B cell (primary cell): ENCODE measurements around the gene TMEM236. TPM values are rescaled to one million over a fixed set of nuclear protein-coding genes. Genes with fewer than 3 reads are reported as not detected.

Experiments used
- ATAC-seq: fragments of 200-7000 bp; cut with Tn5 transposase; one replicate; pipeline ENCODE4 v1.10.0; 2021; ENCODE audit warnings: low read depth, mild to moderate bottlenecking, moderate number of reproducible peaks, moderate library complexity
- CTCF ChIA-PET: fragments of 350-600 bp; sonication (Branson Sonifier 250); formaldehyde crosslinking; loops from one replicate; lab custom pipeline; 2021; ENCODE audit warnings: antibody characterized with exemption, inconsistent platforms; lab: Charles Lee
- POLR2A ChIA-PET: fragments of 350-600 bp; sonication (Branson Sonifier 250); formaldehyde crosslinking; loops from one replicate; lab custom pipeline; 2021; ENCODE audit warnings: antibody characterized with exemption; lab: Charles Lee
- DNase-seq: peaks from one replicate; pipeline ENCODE4 v3.0.0; 2013
- H2AFZ ChIP-seq: 2 replicates; pipeline ENCODE4 v1.6.1; 2012; ENCODE audit warnings: mild to moderate bottlenecking, low read depth, low read length; ENCODE audit not compliant: insufficient read depth, poor library complexity, severe bottlenecking
- H3K27ac ChIP-seq, 2 donors: 1 replicate in 1 of 2; 2 replicates in 1 of 2; pipeline ENCODE4 v1.5.1; 2012 to 2013; ENCODE audit warnings: low read length in 2 of 2, mild to moderate bottlenecking in 2 of 2, moderate library complexity in 1 of 2
- H3K27me3 ChIP-seq, 4 experiments: fragments of 200-600 bp in 1 of 4; sonication (generic) in 1 of 4; replicated peaks in 1 of 4; 1 replicate in 2 of 4; 2 replicates in 2 of 4; pipeline versions ENCODE4 v1.6.1 to v1.7.0; 2013 to 2016; ENCODE audit warnings: low read length in 3 of 4, mild to moderate bottlenecking in 2 of 4, mixed read lengths in 1 of 4, moderate library complexity in 1 of 4; ENCODE audit not compliant: insufficient read depth in 4 of 4, control insufficient read depth in 3 of 4; ENCODE audit errors: control extremely low read depth in 1 of 4
- H3K36me3 ChIP-seq, 2 experiments: replicated peaks in 1 of 2; 1 replicate in 1 of 2; 2 replicates in 1 of 2; pipeline versions ENCODE4 v1.6.1 to v1.7.1; 2013; ENCODE audit warnings: low read length in 1 of 2; ENCODE audit not compliant: insufficient read depth in 2 of 2, control insufficient read depth in 1 of 2; ENCODE audit errors: control extremely low read depth in 1 of 2, extremely low read depth in 1 of 2
- H3K4me1 ChIP-seq, 2 donors: fragments of 200-600 bp in 1 of 2; sonication (generic) in 1 of 2; 1 replicate in 1 of 2; 2 replicates in 1 of 2; pipeline versions ENCODE4 v1.5.1 to v1.6.1; 2013 to 2017; ENCODE audit warnings: low read length in 2 of 2; ENCODE audit not compliant: control insufficient read depth in 2 of 2, insufficient read depth in 2 of 2
- H3K4me2 ChIP-seq: replicated peaks from 2 replicates; pipeline ENCODE3; 2012; ENCODE audit warnings: mild to moderate bottlenecking, low read depth, low read length; ENCODE audit not compliant: poor library complexity, severe bottlenecking
- H3K4me3 ChIP-seq, 5 experiments: fragments of 200-600 bp in 1 of 5; sonication (generic) in 1 of 5; 1 replicate in 3 of 5; 2 replicates in 2 of 5; pipeline versions ENCODE4 v1.5.1 to v1.7.0; 2011 to 2016; ENCODE audit warnings: low read length in 4 of 5, mild to moderate bottlenecking in 4 of 5, low read depth in 2 of 5, control low read depth in 1 of 5, moderate library complexity in 1 of 5; ENCODE audit not compliant: insufficient read depth in 1 of 5; ENCODE audit errors: control extremely low read depth in 1 of 5, extremely low read depth in 1 of 5
- H3K79me2 ChIP-seq: fragments of 200-600 bp; sonication (generic); one replicate; pipeline ENCODE4 v1.6.0; 2016; ENCODE audit warnings: low read length; ENCODE audit not compliant: control insufficient read depth, insufficient read depth
- H3K9ac ChIP-seq: fragments of 200-600 bp; sonication (generic); 2 replicates; pipeline ENCODE4 v1.6.1; 2017; ENCODE audit warnings: mild to moderate bottlenecking, low read length, moderate library complexity
- H3K9me3 ChIP-seq, 3 donors: one replicate each; pipeline versions ENCODE4 v1.6.1 to v1.7.1; 2013; ENCODE audit warnings: low read length in 2 of 3; ENCODE audit not compliant: control insufficient read depth in 2 of 3, insufficient read depth in 1 of 3; ENCODE audit errors: control extremely low read depth in 1 of 3
- H4K20me1 ChIP-seq: 2 replicates; pipeline ENCODE4 v1.6.0; 2012; ENCODE audit warnings: mild to moderate bottlenecking, low read length; ENCODE audit not compliant: insufficient read depth, control insufficient read depth, poor library complexity, severe bottlenecking
- H3K27ac Mint-ChIP-seq: one replicate; pipeline ENCODE4 v1.8.0; 2021; ENCODE audit warnings: mixed read lengths
- H3K27me3 Mint-ChIP-seq: one replicate; pipeline ENCODE4 v1.8.0; 2021; ENCODE audit warnings: mixed read lengths
- H3K4me1 Mint-ChIP-seq: one replicate; pipeline ENCODE4 v1.8.0; 2021; ENCODE audit warnings: mixed read lengths
- H3K4me3 Mint-ChIP-seq: one replicate; pipeline ENCODE4 v1.8.0; 2021; ENCODE audit warnings: mixed read lengths
- H3K9me3 Mint-ChIP-seq: one replicate; pipeline ENCODE4 v1.8.0; 2022; ENCODE audit warnings: mixed read lengths; ENCODE audit not compliant: insufficient read depth
- CTCF ChIP-seq: fragments of 200-600 bp; IDR thresholded peaks from one replicate; pipeline ENCODE4 v1.8.0; 2022; ENCODE audit warnings: antibody characterized with exemption, mild to moderate bottlenecking
- EZH2 ChIP-seq: IDR thresholded peaks from 2 replicates; pipeline ENCODE4 v1.6.1; 2012; ENCODE audit warnings: borderline replicate concordance, low read depth, mild to moderate bottlenecking, moderate library complexity, low read length; ENCODE audit not compliant: insufficient read depth, poor library complexity, severe bottlenecking
- WGBS: methylation state at CpG from one replicate; pipeline ENCODE4 v1.1.5; 2013; ENCODE audit warnings: missing lambda C conversion rate; ENCODE audit not compliant: insufficient coverage; 5-methylcytosine and 5-hydroxymethylcytosine counted together
- intact Hi-C: fragments of 100-400 bp; cut with micrococcal nuclease; formaldehyde crosslinking; loops from one replicate; pipeline ENCODE4 v1.10.0; 2022
- polyA plus RNA-seq: library from polyadenylated mRNA; depleted of rRNA; stranded (reverse); fragments of >200 nt; gene quantifications from 2 replicates; pipeline ENCODE4 v1.2.3, GENCODE V29; 2012
- total RNA-seq, 2 donors: library from RNA; stranded (reverse); fragments of 120-200 nt in 1 of 2; gene quantifications; 1 replicate in 1 of 2; 2 replicates in 1 of 2; pipeline versions ENCODE4 v1.2.3 to v1.2.4, GENCODE V29; 2013 to 2022

Gene TMEM236
- total and polyA plus RNA-seq, 2 donors (not counting 1 experiment from before 2014, with no cell fraction given): 0.09 to 0.27 TPM

GRCh38 chr10:17805330-17805729, 53.3 kb downstream of the TMEM236 start:
- Mint-ChIP-seq H3K9me3 (no peaks in the 10 kb centered on the region), H3K27ac (no peak overlapping the region), H3K4me3 (no peak overlapping the region), H3K4me1 (peaks cover 18% of the 10 kb centered on the region), H3K27me3 (peaks cover 8% of the 10 kb centered on the region)
- Histone ChIP-seq H3K4me2 (peak overlapping the region; percentile 34), H3K27ac (no peak overlapping the region), H3K79me2 (no peaks in the 10 kb centered on the region), H3K27me3 (peaks cover 0 to 3% (median 0%) of the 10 kb centered on the region in 4 experiments), H3K36me3 (no peaks in the 10 kb centered on the region), H2AFZ (peak overlapping the region; percentile 9), H4K20me1 (no peaks in the 10 kb centered on the region), H3K9ac (no peak overlapping the region), H3K9me3 (no peaks in the 10 kb centered on the region), H3K4me1 (peaks cover 10 to 17% of the 10 kb centered on the region in 2 donors), H3K4me3 (no peak overlapping the region)
- POLR2A ChIA-PET: no interaction called here
- CTCF ChIA-PET: no interaction called here
- TF ChIP-seq EZH2 (no peak), CTCF (no peak)
- ATAC-seq (no peak), DNase-seq (no peak)
- WGBS: 0% methylated on average over 3 of the region's 3 CpGs
- intact Hi-C loops: no loop called here

- H3K4me1 ChIP-seq: peaks cover 10 to 17% of the 10 kb centered on the region in 2 donors
- H3K27ac Mint-ChIP-seq: no peak overlapping the region
- peak overlapping the region; percentile 34 for H3K4me2 ChIP-seq
- no peaks in the 10 kb centered on the region for H4K20me1 ChIP-seq
- 35% methylated on average over 4 of the region's 7 CpGs for WGBS
- no peaks in the 10 kb centered on the region for H3K9me3 Mint-ChIP-seq
- H3K4me1 Mint-ChIP-seq: peaks cover 18% of the 10 kb centered on the region
- peaks cover 15% of the 10 kb centered on the region for H3K27me3 Mint-ChIP-seq
- intact Hi-C loops: no loop called here
- H3K36me3 ChIP-seq: no peaks in the 10 kb centered on the region
- H3K9ac ChIP-seq: no peak overlapping the region
- no peaks in the 10 kb centered on the region for H3K9me3 ChIP-seq
- H3K27ac ChIP-seq: no peak overlapping the region
- ChIA-PET POLR2A (no interaction called here), CTCF (interaction anchor here (0.6 kb wide), 1 partner anchor 197 kb away, joined by 3 read pairs; no protein-coding TSS in a partner anchor)
- TF ChIP-seq EZH2 (no peak), CTCF (no peak)
- peak overlapping the region; percentile 9 for H2AFZ ChIP-seq
- DNase-seq (peak; percentile 41), ATAC-seq (peak; percentile 67)
- no peak overlapping the region for H3K4me3 Mint-ChIP-seq
- H3K27me3 ChIP-seq: peaks cover 0 to 3% (median 0%) of the 10 kb centered on the region in 4 experiments
- no peaks in the 10 kb centered on the region for H3K79me2 ChIP-seq
- no peak overlapping the region for H3K4me3 ChIP-seq
These were observed 54.0 kb downstream of the TMEM236 start for GRCh38 chr10:17805921-17806577.
